Measurements from ENCODE around the gene JSRP1.

The JSRP1 gene

GRCh38 chr19:2255982-2256685 lies at the start of gene JSRP1:
JSRP1 (minus strand) TSS chr19:2256417; CDS start chr19:2255314, 1,103 bp downstream.
- no peak for DNase-seq (ENCODE audit: low read depth in 4 of 4, low spot score in 1 of 4)

DNA sequence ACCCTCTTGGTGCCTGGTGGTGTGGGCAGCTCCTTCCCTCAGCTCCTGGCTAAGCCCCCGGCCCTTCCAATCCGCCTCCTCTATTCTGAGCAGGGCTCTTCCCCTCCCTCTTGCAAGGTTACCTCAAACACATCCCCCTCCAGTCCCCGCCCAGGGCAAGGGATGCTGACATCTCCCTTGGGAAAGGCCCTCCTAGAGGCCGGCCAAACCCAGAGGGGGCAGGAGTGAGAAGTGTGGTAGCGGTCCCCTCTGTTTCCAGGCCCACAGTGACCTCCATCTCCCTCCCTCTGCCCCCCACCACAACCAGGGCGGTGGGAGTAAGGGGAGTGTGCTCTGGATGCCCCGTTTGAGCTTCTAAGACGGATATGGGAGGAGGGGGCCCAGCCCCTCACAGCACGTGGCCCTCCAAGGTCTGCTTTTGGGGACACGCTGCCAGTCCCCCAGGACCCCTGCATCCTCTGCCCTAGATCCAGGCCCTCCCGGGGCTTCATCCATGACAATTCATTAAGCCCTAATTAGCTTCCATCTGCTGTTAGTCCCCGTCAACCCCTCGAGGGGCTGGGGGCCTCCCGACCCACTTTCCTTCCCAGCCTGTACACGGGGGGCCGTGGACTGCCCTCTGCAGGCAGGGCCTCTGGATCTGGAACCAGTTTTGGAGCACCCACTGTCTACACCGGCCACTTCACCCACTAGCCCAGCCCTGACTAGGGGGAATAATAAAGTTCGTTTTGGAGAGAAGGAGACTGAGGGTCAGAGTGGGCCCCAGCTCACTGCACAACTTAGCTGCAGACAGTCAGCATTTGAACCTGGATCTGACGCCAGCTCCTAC lies 49.4 kb upstream of the JSRP1 start:
- no peak for DNase-seq (ENCODE audit: low read depth in 4 of 4, low spot score in 1 of 4)

DNA sequence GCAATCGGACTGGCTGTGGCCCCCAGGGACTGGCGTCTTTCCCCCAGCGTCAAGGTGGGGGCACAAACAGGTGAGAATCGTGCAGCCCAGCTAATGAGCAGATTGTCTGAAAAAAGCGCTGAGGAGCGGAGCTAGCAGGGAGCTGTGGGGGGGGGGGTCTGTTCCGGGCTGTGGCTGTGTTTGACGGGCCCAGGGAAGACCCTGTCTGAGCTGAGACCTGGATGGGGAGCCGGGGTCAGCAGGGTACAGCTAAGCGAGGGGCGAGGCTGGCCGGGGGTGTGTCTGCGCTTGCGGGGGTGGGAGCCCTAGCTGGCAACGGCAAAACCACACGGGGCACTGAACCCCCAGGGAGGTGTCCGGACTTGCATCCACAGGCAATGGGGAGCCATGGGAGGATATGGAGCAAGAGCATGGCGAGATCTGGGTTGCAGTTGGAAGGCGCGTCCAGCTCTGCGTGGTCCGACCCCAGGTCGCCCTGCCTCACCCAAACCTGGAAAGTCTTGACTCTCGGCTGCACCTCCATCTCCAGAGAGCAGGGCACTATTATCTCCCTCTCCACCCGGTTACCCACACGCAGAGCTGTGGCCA lies 47.1 kb upstream of the JSRP1 start:
- DNase-seq (ENCODE audit: low read depth in 4 of 4, low spot score in 1 of 4) = no peak

DNA sequence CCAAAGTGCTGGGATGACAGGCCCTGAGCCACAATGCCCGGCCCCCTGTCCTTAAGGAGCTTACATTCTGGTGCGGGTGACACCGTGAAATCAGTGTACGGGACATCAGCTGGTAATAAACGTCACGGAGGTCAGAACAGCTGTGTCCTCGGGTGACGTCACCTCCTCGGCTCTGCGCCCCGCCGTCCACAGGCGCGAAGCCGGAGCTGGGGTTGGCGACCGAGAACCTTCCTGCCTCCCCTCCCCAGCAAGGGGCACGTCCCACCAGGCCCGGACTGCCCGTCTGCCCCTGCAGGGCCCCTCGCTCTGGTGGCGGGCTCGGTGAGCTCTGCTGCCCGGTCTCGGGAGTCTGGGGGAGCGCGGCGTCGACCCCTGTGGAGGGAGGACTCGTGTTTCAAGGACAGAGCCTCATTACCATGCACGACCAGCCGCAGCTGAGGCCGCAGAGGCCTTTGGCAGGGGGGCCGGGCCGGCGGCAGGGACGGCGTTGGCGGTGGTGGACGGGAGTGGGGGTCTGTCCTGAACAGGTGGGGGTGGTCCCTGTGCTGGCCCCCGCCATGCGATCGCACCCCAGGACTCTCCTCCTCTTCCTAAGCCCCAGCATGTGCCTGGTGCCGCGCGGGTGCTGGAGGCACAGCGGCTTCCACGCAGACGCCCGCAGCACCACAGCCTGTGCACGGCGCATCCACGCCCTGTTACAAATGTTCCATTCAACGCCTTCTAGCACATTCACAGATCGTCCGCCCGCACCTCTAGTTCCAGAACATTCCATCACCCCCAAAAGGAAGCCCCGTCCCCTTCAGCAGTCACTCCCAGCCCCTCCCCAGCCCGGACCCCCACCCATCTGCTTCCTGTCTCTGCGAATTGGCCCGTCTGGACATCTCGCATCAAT lies 46.3 kb upstream of the JSRP1 start:
- no peak for DNase-seq (ENCODE audit: low read depth in 4 of 4, low spot score in 1 of 4)

DNA sequence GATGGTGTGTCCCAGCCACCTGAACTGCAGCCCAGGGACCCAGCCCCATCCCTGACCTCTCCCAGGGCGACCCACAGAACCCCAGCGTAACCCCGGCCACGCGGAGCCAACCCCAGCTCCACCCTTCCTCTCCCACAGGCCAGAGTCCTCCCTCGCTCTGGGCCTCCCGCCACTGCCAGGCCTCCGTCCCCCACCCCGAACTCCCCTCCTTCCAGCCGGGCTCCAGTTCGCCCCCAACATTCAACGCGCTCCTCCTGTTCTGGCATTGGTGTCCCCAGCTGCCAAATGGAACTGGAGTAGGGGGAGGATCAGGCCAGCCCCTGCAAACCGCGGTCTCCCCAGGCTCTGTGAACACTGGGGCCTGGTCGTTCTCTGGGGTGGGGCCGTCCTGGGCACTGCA lies 44.3 kb upstream of the JSRP1 start:
- no peak for DNase-seq (ENCODE audit: low read depth in 4 of 4, low spot score in 1 of 4)

- no peak for DNase-seq (ENCODE audit: low read depth in 4 of 4, low spot score in 1 of 4)
Measured at GRCh38 chr19:2296141-2296540, 39.9 kb upstream of the JSRP1 start.

- no peak for DNase-seq (ENCODE audit: low read depth in 4 of 4, low spot score in 1 of 4)
Measured at GRCh38 chr19:2294687-2295335, 38.6 kb upstream of the JSRP1 start.

DNA sequence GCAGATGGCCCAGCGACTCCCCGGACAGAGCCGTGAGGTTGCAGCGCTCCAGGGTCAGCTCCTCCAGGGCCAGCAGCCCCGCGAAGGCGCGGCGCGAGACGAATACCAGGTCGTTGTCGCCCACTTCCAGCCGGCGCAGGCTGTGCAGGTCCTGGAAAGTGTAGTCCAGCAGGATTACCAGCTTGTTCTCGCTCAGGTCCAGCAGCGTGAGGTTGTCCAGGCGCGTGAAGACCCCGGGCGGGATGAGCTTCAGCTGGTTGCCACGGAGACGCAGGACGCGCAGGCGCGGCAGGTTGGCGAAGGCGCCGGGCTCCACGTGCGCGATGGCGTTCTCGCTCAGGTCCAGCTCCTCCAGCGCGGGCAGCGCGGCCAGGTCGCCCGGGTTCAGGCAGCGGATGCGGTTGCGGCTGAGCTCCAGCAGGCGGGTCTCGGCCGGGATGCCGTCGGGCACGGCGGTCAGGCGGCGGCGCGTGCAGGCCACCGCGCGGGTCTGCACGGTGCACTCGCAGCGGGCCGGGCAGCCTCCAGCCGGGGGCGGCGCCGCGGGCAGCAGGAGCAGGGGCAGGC lies 35.1 kb upstream of the JSRP1 start:
- no peak for DNase-seq (ENCODE audit: low read depth in 4 of 4, low spot score in 1 of 4)

DNA sequence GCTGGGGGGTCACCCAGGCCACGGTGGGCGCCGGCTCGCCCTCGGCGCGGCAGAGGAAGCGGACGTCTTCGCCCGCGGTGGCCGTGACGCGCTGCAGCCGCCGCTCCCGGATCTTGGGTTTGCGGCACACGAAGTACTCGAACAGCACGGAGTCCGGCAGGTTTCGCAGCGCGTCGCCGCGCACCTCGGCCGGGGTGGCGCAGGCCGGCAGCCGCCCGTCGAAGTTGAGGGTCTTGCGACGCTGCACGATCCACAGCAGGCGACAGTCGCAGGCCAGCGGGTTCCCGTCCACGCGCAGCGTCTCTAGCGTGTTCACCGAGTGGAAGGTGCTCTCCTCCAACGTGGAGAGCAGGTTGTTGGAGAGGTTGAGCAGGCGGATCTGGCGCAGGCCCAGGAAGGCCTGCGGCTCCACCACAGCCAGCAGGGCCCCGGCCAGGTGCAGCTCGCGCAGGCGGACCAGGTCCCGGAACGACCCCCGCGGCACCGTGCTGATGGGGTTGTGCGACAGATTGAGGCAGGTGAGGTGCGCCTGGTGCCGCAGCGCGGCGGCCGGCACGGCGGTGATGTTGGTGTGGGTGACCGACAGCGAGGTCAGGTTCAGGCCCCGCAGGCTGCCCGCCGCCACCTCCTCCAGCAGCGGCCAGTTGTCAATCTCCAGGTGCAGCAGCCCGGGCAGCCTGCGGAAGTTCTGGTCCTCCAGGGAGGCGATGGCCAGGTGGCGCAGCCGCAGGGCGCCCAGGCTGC lies 34.4 kb upstream of the JSRP1 start:
- no peak for DNase-seq (ENCODE audit: low read depth in 4 of 4, low spot score in 1 of 4)

DNA sequence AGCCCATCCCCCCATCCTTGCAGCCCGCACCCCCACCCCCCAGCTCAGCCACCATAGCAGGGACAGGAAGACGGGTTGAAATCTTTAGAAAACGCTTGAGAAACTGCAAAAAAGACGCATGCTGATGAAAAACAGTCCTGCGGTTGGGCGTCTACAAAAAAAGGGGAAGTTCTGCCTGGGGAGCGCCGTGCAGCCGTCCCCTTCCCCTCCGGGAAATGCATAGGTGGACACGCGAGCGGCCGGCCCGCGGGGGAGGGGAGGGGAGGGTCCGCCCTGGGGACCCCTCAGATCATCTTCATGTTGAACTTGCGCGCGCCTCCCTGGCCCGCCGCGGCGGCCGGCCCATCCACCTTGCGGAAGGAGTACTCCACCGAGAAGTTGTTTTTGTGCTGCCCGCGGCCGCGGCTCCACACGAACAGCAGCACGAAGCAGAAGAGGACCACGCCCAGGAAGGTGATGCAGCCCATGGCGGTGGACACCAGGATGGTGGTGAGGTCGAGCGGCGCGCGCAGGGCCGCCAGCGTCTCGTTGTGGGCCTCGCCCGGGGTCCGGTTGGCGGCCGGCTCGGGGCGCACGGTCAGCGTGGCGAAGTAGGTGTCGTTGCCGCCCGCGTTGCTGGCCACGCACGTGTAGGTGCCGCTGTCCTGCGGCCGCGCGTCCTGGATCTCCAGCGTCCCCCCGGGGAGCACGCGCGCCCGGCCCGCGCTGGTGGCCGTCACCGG lies 33.7 kb upstream of the JSRP1 start:
- DNase-seq (ENCODE audit: low read depth in 4 of 4, low spot score in 1 of 4) = no peak

DNA sequence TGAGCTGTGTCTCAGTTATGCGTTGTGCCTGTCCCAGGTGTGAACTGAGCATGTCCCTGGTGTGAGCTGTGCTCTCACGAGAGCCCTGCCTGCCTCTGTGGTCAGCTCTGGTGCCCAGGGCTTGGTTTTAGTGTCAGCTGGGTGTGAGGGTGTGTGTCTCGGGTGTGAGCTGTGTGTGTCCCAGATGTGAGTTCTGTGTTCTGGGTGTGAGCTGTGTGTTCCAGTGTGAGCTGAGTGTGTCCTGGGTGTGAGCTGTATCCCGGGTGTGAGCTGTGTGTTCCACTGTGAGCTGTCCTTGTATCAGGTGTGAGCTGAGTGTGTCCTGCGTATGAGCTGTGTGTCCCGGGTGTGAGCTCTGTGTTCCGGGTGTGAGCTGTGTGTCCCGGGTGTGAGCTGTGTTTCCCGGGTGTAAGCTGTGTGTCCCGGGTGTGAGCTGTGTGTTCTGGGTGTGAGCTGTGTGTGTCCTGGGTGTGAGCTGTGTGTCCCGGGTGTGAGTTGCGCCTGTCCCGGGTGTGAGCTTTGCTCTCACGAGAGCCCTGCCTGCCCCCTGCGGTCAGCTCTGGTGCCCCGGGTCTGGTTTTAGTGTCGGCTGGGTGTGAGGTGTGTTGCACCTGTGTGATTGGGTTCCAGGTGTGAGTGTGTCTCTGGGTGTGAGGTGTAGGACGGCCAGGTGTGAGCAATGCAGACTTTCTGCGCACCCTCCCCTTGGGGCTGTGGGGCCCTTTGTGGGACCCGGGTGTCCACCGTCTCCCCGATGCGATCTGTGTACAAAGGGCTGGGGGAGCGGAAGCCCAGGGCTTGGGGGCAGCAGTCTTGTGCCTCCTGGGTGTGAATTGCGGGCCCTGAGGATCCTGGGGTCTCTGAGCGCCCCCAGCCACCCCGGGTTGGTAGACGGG lies 32.8 kb upstream of the JSRP1 start:
- DNase-seq (ENCODE audit: low read depth in 4 of 4, low spot score in 1 of 4) = no peak

GRCh38 chr19:2288338-2288817 lies 32.2 kb upstream of the JSRP1 start:
- no peak for DNase-seq (ENCODE audit: low read depth in 4 of 4, low spot score in 1 of 4)

DNA sequence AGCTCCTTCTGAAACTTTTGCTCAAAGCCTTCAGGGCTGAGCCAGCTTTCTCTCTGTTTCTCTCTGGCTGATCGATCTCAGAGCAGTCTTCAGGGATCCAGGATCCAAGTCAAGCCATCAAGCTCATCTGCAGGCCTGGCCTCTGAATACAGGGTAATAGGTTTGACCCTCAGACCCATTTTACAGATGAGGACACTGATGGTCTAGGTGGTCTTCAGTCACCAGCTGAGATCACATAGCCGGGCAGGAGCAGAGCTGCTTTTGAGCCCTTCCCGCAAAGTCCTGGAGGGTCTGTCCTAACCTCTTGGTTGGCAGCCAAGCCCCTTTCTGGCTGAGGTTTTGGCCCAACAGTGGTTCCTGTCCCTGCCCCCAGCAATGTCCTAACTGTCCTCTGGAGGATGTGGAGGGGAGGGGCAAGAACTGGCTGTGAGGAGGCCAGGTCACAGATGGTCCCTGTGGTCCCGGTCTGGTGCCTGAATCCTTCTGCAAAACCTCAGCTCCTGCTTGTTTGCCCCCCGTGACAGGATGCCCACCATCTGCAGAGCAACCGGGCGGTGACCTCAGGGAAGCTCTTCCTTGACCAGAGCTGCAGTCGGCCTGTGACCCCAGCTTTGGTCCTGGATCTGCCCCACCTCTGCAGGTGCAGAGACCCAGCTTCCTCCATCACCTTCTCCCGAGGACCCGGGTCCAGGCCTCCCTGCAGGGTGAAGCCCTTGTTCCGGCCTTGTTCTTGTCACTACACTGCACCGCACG lies 31.5 kb upstream of the JSRP1 start:
- DNase-seq (ENCODE audit: low read depth in 4 of 4, low spot score in 1 of 4) = no peak

DNA sequence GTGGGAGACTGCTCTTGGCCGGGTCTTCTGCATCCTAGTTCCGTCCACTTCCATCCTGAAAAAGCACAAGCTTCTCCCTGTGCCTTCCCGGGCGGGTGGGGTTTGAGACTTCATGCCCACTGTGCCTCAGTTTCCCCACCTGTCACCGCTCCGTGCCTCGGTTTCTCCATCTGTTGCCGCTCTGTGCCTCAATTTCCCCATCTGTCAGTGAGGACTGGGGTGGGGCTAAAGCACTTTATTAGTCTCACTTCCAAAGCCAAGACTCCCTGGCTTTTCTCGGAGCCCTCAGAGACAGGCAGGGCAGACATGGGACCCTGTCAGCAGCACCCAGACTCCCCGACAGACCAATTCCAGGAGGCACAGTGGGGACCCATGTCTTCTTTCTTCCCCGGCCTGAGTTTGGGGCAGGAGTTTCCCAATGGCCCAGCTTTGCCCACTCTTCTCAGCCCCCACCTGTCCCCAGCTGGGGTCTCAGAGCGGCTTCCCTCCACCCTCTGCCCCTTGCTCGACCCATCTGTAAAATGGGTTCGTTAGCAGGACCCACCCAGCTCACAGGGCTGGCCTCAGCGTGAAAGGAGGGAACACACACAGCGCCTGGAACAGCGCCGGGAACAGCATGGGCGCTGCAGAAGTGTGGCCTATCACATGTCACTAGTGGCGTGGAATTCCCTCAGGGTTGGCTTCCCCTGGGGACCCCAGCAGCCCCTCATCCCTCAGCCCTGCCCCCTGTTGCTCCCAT lies 30.4 kb upstream of the JSRP1 start:
- no peak for DNase-seq (ENCODE audit: low read depth in 4 of 4, low spot score in 1 of 4)

DNA sequence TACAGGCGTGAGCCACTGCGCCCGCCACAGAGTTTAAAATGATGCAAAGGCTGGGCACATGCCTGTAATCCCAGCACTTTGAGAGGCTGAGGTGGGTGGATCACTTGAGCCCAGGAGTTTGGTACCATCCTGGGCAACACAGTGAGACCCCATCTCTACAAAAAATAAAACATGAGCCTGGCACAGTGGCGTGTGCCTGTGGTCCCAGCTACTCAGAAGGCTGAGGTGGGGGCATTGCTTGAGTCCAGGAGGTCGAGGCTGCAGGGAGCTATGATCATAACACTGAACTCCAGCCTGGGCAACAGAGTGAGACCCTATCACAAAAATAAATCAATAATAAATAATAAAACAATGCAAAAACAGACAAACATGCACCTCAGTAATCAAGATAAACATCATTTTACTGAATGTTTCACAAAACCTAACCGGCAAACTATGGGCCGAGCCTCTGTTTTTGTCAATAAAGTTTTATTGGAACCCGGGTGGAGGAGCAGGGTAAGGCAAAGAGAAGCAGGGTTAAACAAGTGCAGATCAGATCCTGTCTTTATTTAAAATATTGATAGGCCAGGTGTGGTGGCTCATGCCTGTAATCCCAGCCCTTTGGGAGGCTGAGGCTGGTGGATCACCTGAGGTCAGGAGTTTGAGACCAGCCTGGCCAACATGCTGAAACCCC lies 27.8 kb upstream of the JSRP1 start:
- no peak for DNase-seq (ENCODE audit: low read depth in 4 of 4, low spot score in 1 of 4)

DNA sequence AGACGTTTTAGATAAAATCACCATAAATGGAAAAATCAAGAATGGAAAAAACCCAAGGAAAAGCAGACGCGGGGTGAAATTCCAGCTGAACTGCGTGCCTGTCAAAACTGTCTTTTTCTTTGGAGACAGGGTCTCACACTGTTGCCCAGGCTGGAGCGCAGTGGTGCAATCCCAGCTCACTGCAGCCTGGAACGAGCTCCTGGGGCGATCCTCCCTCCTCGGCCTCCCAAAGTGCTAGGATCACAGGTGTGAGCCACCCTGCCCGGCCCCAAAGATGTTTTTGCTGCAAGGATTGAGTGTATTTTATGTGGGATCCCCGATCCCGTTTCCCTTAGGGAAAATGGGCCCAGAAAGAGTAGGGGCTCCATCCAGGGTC lies 26.6 kb upstream of the JSRP1 start:
- DNase-seq (ENCODE audit: low read depth in 4 of 4, low spot score in 1 of 4) = no peak

Data from stimulated activated CD4-positive, alpha-beta T cell treated with anti-CD3 and anti-CD28 coated beads, Interleukin-1b, Interleukin-23, amount 100 ng/mL, for 24 hours (primary cell).